HFF-Myc (cell line): Measurements from ENCODE around the gene SNX20.

Experiments used
- DNase-seq: peaks from one replicate; pipeline ENCODE4 v3.0.0-alpha.2; 2011; ENCODE audit warnings: low read depth; ENCODE audit errors: extremely low read depth
- H3K4me3 ChIP-seq: replicated peaks from 2 replicates; pipeline ENCODE4 v1.5.1; 2011; ENCODE audit warnings: low read depth, mild to moderate bottlenecking, control low read depth, low read length
- TF ChIP-seq, protein P1 (sequence below): IDR thresholded peaks from 2 replicates; pipeline ENCODE4 v1.5.1; 2012; ENCODE audit warnings: mild to moderate bottlenecking, low read depth, low read length, control low read depth; ENCODE audit errors: missing control alignments

The SNX20 gene

DNA sequence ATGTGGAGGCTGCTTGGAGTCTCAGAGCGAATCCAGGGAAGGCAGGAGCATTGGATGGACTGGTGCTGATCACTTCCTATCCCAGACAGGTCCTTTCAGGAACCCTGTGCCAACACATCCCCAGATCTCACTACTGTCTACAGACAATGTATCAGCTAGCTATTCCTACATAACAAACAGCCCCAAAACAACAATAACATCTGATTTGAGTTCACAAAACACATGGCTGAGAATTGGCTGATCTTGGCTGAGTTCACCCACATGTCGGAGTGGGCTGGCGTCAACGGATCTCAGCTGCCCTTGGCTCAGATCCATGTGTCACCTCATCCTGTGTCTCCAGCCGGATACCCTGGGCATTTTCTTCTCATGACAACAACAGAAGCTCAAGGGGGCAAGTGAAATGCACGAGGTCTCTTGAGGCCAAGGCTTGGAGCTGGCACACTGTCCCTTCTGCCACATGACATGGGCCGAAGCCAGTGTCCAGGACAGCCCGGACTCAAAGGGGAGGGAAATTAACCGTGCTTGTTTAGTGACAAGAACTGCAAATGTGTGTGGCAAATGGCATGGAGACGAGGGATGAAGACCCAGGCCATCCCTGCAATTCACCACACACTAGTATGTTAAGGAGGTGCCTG, 18.7 kb downstream of the SNX20 start:
- H3K4me3 ChIP-seq, result no peak overlapping the region
- TF ChIP-seq, protein P1, sequence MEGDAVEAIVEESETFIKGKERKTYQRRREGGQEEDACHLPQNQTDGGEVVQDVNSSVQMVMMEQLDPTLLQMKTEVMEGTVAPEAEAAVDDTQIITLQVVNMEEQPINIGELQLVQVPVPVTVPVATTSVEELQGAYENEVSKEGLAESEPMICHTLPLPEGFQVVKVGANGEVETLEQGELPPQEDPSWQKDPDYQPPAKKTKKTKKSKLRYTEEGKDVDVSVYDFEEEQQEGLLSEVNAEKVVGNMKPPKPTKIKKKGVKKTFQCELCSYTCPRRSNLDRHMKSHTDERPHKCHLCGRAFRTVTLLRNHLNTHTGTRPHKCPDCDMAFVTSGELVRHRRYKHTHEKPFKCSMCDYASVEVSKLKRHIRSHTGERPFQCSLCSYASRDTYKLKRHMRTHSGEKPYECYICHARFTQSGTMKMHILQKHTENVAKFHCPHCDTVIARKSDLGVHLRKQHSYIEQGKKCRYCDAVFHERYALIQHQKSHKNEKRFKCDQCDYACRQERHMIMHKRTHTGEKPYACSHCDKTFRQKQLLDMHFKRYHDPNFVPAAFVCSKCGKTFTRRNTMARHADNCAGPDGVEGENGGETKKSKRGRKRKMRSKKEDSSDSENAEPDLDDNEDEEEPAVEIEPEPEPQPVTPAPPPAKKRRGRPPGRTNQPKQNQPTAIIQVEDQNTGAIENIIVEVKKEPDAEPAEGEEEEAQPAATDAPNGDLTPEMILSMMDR, result no peak
- DNase-seq, result no peak

DNA sequence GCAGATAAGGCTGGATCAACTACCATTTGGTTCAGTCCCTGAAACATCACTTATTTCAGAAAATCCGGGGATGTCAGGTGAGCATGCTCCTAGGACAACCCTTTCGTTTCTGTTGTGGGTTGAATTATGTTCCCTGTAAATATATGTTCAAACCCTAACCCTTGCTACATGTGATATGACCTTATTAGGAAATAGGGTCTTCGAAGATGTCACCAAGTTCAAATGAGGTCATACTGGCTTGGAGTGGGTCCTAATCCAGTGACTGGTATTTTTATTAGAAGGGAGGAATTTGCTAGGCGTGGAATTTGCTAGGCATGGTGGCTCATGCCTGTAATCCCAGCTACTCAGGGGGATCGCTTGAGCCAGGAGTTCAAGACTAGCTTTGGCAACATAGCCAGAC, 21.3 kb downstream of the SNX20 start:
- TF ChIP-seq, protein P1, result no peak
- H3K4me3 ChIP-seq, result no peak overlapping the region
- no peak for DNase-seq

DNA sequence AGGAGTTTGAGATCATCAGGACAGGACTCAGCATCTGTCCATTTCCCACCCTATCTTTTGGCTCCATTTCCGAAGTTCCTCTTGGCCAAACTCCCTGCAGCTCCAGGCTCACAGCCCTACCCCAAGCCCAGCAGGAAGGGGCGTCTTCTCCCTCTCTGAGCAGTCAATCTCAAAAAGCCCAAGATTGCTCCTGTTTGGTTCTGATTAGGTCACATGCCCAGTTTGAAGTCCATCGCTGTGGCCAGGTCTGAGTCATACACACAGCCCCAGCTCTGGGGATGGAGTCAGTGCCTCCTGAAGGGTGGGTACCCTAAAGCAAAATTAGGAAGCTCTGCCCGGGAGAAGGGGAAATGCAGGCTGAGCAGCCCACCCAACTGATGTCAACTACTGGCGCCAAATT, 23.9 kb downstream of the SNX20 start:
- no peak overlapping the region for H3K4me3 ChIP-seq
- no peak for DNase-seq
- TF ChIP-seq, protein P1, result no peak

DNA sequence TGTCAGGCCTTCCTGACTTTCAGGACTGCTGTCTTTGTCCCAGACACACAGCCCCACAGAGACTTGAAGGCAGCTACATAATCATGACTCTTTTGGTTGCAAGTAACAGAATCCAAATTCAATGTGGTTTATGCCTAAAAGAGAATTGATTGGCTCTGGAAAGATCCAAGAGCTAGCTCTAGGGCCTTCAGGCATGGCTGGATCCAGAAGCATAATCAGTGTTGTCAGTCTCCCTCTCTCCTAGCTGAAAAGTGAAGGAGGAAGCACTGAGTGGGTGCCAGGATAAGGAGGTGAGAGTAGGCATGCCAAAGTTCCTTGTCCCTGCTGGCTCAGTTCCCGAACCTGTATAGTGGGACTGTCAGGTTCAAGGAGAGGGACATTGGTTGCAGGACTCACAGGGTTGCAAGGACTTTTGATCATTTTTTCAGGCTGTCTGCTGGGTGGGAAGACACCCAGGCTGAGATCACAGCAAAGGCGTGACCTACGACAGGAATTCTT, 25.5 kb downstream of the SNX20 start:
- TF ChIP-seq, protein P1, result no peak
- no peak overlapping the region for H3K4me3 ChIP-seq
- DNase-seq, result no peak

DNA sequence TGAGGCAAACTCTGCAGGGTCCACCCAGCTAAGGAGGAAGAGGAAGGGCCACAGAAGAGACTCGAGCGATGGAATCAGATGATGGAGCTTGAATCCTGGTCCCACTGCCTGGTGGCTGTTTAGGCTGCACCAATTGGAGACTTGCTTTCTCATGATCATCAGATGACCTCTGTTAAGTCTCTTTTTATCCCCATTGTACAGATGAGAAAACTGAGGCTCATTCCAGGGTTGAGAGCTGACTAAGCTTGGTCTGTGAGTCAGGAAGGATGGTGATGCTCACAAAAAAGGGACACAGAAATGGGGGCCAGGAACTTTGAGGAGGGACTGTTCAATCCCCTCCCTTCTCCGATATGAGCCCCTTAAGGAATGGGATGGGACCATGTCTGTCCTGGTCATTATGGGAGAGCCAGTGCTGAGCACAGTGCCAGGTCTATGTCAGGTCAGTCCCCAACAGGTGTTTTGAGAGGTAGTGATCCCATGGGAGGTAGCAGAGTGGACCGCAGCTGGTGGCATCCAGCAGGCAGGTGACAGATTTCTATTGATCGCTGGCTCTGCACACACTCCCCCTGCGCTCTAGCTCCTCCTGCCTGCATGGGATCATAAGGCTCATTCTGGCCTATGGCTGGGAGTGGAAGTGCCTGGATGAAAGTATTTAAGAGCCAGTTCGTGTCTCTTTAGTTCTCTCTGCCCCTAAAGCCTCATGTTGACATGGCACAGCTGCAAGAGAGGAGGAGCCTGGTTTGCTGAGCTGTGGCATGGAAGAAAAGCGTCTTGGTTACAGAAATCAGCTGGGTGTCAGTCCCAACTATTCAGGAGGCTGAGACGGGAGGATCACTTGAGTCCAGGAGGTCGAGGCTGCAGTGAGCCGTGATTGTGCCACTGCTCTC, 27.2 kb downstream of the SNX20 start:
- TF ChIP-seq, protein P1, result no peak
- no peak for DNase-seq
- no peak overlapping the region for H3K4me3 ChIP-seq

DNA sequence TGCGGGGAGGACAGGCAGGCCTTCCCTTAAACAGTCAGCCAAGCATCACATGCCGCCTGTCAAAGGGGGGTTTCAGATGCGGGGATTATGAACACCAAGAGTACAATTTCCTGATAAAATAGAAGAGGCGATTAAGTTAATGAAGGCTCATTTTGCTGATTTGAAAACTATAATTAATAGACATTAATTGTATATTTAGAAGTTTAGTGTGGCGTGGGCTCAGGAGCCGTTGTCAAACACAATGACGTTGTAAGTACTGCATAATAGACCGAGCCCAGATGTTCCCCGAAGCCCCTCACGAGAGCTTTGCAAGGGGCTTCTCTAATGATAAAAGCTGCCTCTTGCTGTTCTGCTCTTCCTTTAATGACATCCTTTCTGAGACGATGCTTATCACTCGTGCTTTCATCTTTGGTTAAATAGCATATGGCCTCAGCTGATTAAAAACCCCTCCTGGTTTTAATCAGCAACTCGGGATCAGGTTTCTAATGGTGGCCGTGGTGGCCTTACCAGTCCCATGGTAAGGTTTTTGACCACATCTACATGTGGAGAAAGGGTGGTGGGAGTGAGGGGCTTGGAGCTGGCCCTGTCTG, 28.2 kb downstream of the SNX20 start:
- DNase-seq, result no peak
- no peak overlapping the region for H3K4me3 ChIP-seq
- TF ChIP-seq, protein P1, result no peak
